Effector memory CD8-positive, alpha-beta T cell (primary cell): ENCODE data around the gene ENTPD2.

Experiments used
- ATAC-seq: fragments of 150-1000 bp; cut with Tn5 transposase; replicated peaks from 2 replicates; pipeline ENCODE4 v1.10.0; 2021; ENCODE audit warnings: mild to moderate bottlenecking, moderate library complexity
- DNase-seq, 3 experiments: peaks; one replicate each; pipeline ENCODE4 v3.0.0; 2021
- H3K27ac Mint-ChIP-seq, 2 donors: one replicate each; pipeline ENCODE4 v1.8.0; 2022; ENCODE audit warnings: mild to moderate bottlenecking in 2 of 2, mixed read lengths in 2 of 2, moderate library complexity in 2 of 2
- H3K27me3 Mint-ChIP-seq, 2 donors: one replicate each; pipeline ENCODE4 v1.8.0; 2022; ENCODE audit warnings: mixed read lengths in 2 of 2
- H3K36me3 Mint-ChIP-seq: one replicate; pipeline ENCODE4 v1.8.0; 2022; ENCODE audit warnings: mild to moderate bottlenecking, moderate library complexity, mixed read lengths; ENCODE audit not compliant: insufficient read depth
- H3K4me1 Mint-ChIP-seq, 2 donors: one replicate each; pipeline ENCODE4 v1.8.0; 2022; ENCODE audit warnings: low read depth in 2 of 2, mixed read lengths in 2 of 2
- H3K4me3 Mint-ChIP-seq, 2 donors: one replicate each; pipeline ENCODE4 v1.8.0; 2022; ENCODE audit warnings: mild to moderate bottlenecking in 2 of 2, mixed read lengths in 2 of 2, moderate library complexity in 2 of 2
- H3K9me3 Mint-ChIP-seq, 2 donors: one replicate each; pipeline ENCODE4 v1.8.0; 2022; ENCODE audit warnings: mixed read lengths in 2 of 2

ENTPD2 gene

DNA sequence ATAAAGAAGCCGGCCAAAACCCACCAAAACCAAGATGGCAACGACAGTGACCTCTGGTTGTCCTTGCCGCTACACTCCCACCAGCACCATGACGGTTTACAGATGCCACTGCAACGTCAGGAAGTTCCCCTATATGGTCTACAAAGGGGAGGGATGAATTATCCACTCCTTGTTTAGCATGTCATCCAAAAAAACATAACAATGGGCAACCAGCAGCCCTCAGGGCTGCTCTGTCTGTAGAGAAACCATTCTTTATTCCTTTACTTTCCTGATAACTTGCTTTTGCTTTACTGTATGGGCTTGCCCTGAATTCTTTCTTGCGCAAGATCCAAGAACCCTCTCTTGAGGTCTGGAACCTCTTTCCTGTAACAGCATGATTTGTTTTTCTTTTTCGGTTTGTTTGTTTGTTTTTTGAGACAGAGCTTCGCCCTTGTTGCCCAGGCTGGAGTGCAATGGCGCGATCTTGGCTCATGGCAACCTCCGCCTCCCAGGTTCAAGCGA lies 21.5 kb upstream of the ENTPD2 start:
- ATAC-seq (no peak), DNase-seq (no peak)
- Mint-ChIP-seq H3K27me3 (no peaks in the 10 kb centered on the region), H3K9me3 (no peaks in the 10 kb centered on the region), H3K36me3 (peaks cover 3% of the 10 kb centered on the region), H3K4me1 (peaks cover 6 to 10% of the 10 kb centered on the region in 2 donors), H3K4me3 (no peak overlapping the region), H3K27ac (no peak overlapping the region)

DNA sequence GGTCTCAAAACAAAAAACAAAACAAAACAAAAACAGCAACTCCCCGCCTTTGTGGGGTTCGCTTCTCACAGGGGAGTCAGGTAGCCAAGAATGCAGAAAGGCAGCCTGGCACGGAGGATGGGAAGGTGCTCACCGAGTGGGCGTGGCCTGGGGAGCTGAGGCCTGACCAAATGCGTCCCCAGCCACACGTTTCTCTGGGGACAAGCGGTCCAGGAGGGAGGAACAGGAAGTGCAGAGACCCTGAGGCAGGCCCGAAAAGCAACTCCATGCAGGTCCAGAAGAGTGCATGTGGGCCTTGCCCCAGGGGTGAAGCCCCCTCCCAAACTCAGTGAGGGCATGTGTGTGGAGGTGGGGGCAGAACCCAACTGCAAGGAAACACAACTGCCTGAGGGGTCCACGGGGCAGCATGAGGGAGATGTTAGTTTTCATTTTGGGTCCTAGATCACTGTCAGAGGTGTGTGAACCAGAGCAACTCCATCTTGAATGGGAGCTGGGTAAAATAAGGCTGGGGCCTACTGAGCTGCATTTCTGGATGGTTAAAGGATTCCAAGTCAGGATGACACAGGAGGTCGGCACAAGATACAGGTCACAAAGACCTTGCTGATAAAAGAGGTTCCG lies 20.9 kb upstream of the ENTPD2 start:
- peaks cover 4% of the 10 kb centered on the region for H3K36me3 Mint-ChIP-seq
- H3K27me3 Mint-ChIP-seq = no peaks in the 10 kb centered on the region
- ATAC-seq = no peak
- no peak for DNase-seq
- H3K4me3 Mint-ChIP-seq = no peak overlapping the region
- no peaks in the 10 kb centered on the region for H3K9me3 Mint-ChIP-seq
- H3K27ac Mint-ChIP-seq = no peak overlapping the region
- peaks cover 6 to 10% of the 10 kb centered on the region in 2 donors for H3K4me1 Mint-ChIP-seq

GRCh38 chr9:137073992-137074399 lies 20.1 kb upstream of the ENTPD2 start:
- ATAC-seq (no peak), DNase-seq (no peak)
- Mint-ChIP-seq H3K4me3 (no peak overlapping the region), H3K27ac (no peak overlapping the region), H3K36me3 (peaks cover 4% of the 10 kb centered on the region), H3K27me3 (no peaks in the 10 kb centered on the region), H3K4me1 (peaks cover 6 to 10% of the 10 kb centered on the region in 2 donors), H3K9me3 (no peaks in the 10 kb centered on the region)

GRCh38 chr9:137071282-137071681 lies 17.4 kb upstream of the ENTPD2 start:
- Mint-ChIP-seq H3K27me3 (peaks cover 0 to 7% of the 10 kb centered on the region in 2 donors), H3K36me3 (peaks cover 8% of the 10 kb centered on the region), H3K4me3 (peak overlapping the region; percentile 75 to 78), H3K27ac (no peak overlapping the region), H3K9me3 (no peaks in the 10 kb centered on the region), H3K4me1 (peaks cover 10 to 12% of the 10 kb centered on the region in 2 donors)
- DNase-seq = no peak
- ATAC-seq = no peak

GRCh38 chr9:137070906-137071275 lies 17.0 kb upstream of the ENTPD2 start:
- H3K27me3 Mint-ChIP-seq = peaks cover 0 to 7% of the 10 kb centered on the region in 2 donors
- H3K4me3 Mint-ChIP-seq = peak overlapping the region; percentile 75 to 78
- no peak for DNase-seq
- peak overlapping the region; percentile 65 to 79 for H3K27ac Mint-ChIP-seq
- no peak for ATAC-seq
- no peaks in the 10 kb centered on the region for H3K9me3 Mint-ChIP-seq
- H3K4me1 Mint-ChIP-seq = peaks cover 10 to 12% of the 10 kb centered on the region in 2 donors
- peaks cover 8% of the 10 kb centered on the region for H3K36me3 Mint-ChIP-seq

DNA sequence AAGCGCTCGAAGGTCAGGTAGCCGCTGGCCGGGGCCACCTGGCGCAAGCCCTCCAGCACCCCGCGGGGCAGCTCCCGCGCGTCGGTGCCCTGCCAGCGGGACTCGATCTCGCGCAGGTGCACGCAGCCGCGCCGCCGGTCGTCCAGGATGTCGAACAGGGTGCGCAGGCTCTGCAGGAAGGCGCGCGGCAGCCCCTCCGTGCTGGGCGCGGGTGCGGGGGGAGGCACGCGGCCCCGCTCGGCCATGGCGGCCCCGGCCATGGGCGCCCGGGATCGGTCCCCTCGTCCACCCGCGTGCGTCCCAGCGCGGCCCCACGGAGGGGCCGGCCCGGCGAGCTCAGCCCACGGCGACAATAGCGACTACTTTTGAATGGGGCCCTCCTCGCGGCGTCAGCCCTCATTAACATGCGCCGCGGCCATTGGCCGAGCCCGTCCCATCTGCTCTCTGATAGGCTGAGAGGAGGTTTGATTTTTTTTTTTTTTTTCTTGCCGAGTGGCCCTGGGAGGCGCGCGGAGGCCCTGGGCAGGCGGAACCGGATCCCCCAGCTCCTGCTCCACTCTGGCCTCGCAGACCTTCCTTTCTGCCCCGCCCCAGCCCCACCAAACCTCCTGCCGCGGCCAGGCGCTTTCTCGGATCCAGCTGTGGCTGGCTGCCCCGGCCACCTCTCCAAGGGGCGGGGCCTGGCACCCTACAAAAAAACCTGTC lies 16.5 kb upstream of the ENTPD2 start, which contains the start of gene SAPCD2:
SAPCD2 (minus strand) TSS at position 357 of the 705 bp plus-strand sequence; CDS start at position 260, 97 bp downstream.
- ATAC-seq (peak; percentile 91), DNase-seq (peak; percentile 75 to 80 (median 79))
- peaks cover 8% of the 10 kb centered on the region for H3K36me3 Mint-ChIP-seq
- peak within 1 kb of the TSS; percentile 65 to 79 for H3K27ac Mint-ChIP-seq
- H3K9me3 Mint-ChIP-seq = no peaks in the 10 kb centered on the region
- H3K4me3 Mint-ChIP-seq = peak within 1 kb of the TSS; percentile 75 to 78
- peaks cover 0 to 7% of the 10 kb centered on the region in 2 donors for H3K27me3 Mint-ChIP-seq
- peaks cover 10 to 12% of the 10 kb centered on the region in 2 donors for H3K4me1 Mint-ChIP-seq

- H3K36me3 Mint-ChIP-seq = peaks cover 8% of the 10 kb centered on the region
- no peaks in the 10 kb centered on the region for H3K9me3 Mint-ChIP-seq
- H3K4me3 Mint-ChIP-seq = peak overlapping the region; percentile 25 to 34
- H3K27me3 Mint-ChIP-seq = peaks cover 0 to 7% of the 10 kb centered on the region in 2 donors
- H3K27ac Mint-ChIP-seq = no peak overlapping the region
- DNase-seq (no peak), ATAC-seq (no peak)
- peaks cover 10 to 12% of the 10 kb centered on the region in 2 donors for H3K4me1 Mint-ChIP-seq
Observed at GRCh38 chr9:137069508-137070091, 15.7 kb upstream of the ENTPD2 start.

GRCh38 chr9:137068539-137069507 lies 15.0 kb upstream of the ENTPD2 start:
- peaks cover 0 to 7% of the 10 kb centered on the region in 2 donors for H3K27me3 Mint-ChIP-seq
- ATAC-seq (no peak), DNase-seq (no peak)
- peak overlapping the region in 1 of 2 donors; percentile 62 for H3K27ac Mint-ChIP-seq
- H3K4me1 Mint-ChIP-seq = peaks cover 10 to 15% of the 10 kb centered on the region in 2 donors
- peak overlapping the region; percentile 25 to 78 for H3K4me3 Mint-ChIP-seq
- no peaks in the 10 kb centered on the region for H3K9me3 Mint-ChIP-seq
- H3K36me3 Mint-ChIP-seq = peaks cover 8% of the 10 kb centered on the region

GRCh38 chr9:137067860-137068538 lies 14.1 kb upstream of the ENTPD2 start:
- Mint-ChIP-seq H3K36me3 (peaks cover 8% of the 10 kb centered on the region), H3K27ac (peak overlapping the region; percentile 62 to 85)
- peak; percentile 56 for ATAC-seq

GRCh38 chr9:137066096-137066861 lies 12.4 kb upstream of the ENTPD2 start:
- H3K27ac Mint-ChIP-seq = no peak overlapping the region
- peaks cover 9 to 12% of the 10 kb centered on the region in 2 donors for H3K4me1 Mint-ChIP-seq
- H3K9me3 Mint-ChIP-seq = no peaks in the 10 kb centered on the region
- H3K36me3 Mint-ChIP-seq = peaks cover 8% of the 10 kb centered on the region
- no peak for ATAC-seq
- H3K4me3 Mint-ChIP-seq = no peak overlapping the region
- H3K27me3 Mint-ChIP-seq = peaks cover 0 to 7% of the 10 kb centered on the region in 2 donors
- DNase-seq = no peak

More at GRCh38 chr9:137067860-137068538, 14.1 kb upstream of the ENTPD2 start:
- peaks cover 0 to 7% of the 10 kb centered on the region in 2 donors for H3K27me3 Mint-ChIP-seq
- H3K4me1 Mint-ChIP-seq = peaks cover 10 to 15% of the 10 kb centered on the region in 2 donors
- peak; percentile 81 to 87 (median 84) for DNase-seq
- peak overlapping the region; percentile 63 to 78 for H3K4me3 Mint-ChIP-seq
- H3K9me3 Mint-ChIP-seq = no peaks in the 10 kb centered on the region

DNA sequence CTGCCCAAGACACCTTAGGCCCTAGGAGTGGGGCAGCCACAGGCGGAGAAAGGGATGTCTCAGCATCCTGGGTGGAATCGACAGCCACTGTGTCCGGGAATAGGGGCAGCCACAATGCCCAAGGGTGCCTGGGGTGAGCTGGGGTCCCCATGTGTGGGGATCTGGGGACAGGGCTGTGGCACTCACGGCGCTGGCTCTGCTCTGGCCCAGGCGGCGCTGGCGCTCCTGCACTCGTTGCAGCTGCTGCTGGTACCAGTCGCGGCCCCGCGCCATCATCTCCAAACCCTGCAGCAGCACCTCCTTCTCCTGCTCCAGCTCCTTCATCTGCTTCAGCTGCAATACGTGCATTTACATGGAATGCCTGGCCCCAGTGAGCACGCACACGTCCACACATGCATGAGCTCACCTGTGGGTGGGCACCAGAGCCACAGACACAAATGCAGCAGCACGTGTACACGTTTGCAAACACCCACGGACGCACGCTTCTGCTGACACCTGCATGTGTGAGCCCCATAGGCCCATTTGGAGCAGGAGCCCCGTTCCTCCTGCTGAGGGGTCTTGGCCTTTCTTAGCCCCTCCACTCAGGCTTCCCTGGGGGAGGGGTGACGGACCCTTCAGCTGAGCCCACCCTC lies 11.6 kb upstream of the ENTPD2 start:
- Mint-ChIP-seq H3K9me3 (no peaks in the 10 kb centered on the region), H3K4me3 (no peak overlapping the region), H3K27ac (no peak overlapping the region), H3K27me3 (peaks cover 0 to 7% of the 10 kb centered on the region in 2 donors), H3K4me1 (peaks cover 4 to 7% of the 10 kb centered on the region in 2 donors), H3K36me3 (peaks cover 5% of the 10 kb centered on the region)
- ATAC-seq (no peak), DNase-seq (no peak)
